WERI-Rb-1 (cell line): ENCODE data around the gene NCAN.

Source experiments
- DNase-seq: peaks from one replicate; pipeline ENCODE4 v3.0.0-alpha.2; 2020
- H3K27ac ChIP-seq: fragments of 250-450 bp; sonication (Bioruptor Pico); 2 replicates; pipeline ENCODE4 v1.5.1; 2020; ENCODE audit warnings: mild to moderate bottlenecking, moderate library complexity
- H3K27me3 ChIP-seq: fragments of 250-450 bp; sonication (Bioruptor Pico); 2 replicates; pipeline ENCODE4 v1.5.1; 2021; ENCODE audit warnings: mild to moderate bottlenecking, low read depth, moderate library complexity; ENCODE audit not compliant: insufficient read depth, severe bottlenecking
- H3K36me3 ChIP-seq: fragments of 250-450 bp; sonication (Bioruptor Pico); 2 replicates; pipeline ENCODE4 v1.5.1; 2020; ENCODE audit warnings: mild to moderate bottlenecking, moderate library complexity
- H3K4me3 ChIP-seq: 2 replicates; pipeline ENCODE4 v1.5.1; 2011; ENCODE audit warnings: low read depth, mild to moderate bottlenecking, control low read depth, low read length
- H3K9me3 ChIP-seq: fragments of 250-450 bp; sonication (Bioruptor Pico); 2 replicates; pipeline ENCODE4 v1.5.1; 2021; ENCODE audit warnings: mild to moderate bottlenecking, moderate library complexity; ENCODE audit not compliant: severe bottlenecking
- TF ChIP-seq, protein P1 (sequence below): IDR thresholded peaks from 2 replicates; pipeline ENCODE4 v1.5.1; 2011; ENCODE audit warnings: low read depth, mild to moderate bottlenecking, control low read depth, inconsistent platforms, low read length

NCAN gene

DNA sequence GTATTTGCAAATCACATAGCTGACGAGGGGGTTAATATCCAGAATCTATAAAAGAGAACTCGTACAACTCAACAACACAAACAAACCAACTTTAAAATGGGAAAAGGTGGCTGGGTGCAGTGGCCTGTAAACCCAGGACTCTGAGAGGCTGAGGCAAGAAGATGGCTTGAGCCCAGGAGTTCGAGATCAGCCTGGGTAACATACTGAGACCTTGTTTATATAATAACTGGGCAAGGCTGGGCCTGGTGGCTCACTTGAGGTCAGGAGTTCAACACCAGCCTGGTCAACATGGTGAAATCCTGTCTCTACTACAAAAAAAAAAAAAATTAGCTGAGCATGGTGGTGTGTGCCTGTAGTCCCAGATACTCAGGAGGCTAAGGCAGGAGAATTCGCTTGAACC, 83.2 kb downstream of the NCAN start:
- H3K4me3 ChIP-seq = no peak overlapping the region
- TF ChIP-seq, protein P1, sequence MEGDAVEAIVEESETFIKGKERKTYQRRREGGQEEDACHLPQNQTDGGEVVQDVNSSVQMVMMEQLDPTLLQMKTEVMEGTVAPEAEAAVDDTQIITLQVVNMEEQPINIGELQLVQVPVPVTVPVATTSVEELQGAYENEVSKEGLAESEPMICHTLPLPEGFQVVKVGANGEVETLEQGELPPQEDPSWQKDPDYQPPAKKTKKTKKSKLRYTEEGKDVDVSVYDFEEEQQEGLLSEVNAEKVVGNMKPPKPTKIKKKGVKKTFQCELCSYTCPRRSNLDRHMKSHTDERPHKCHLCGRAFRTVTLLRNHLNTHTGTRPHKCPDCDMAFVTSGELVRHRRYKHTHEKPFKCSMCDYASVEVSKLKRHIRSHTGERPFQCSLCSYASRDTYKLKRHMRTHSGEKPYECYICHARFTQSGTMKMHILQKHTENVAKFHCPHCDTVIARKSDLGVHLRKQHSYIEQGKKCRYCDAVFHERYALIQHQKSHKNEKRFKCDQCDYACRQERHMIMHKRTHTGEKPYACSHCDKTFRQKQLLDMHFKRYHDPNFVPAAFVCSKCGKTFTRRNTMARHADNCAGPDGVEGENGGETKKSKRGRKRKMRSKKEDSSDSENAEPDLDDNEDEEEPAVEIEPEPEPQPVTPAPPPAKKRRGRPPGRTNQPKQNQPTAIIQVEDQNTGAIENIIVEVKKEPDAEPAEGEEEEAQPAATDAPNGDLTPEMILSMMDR = no peak
- no peaks in the 10 kb centered on the region for H3K27me3 ChIP-seq
- DNase-seq = no peak
- peaks cover 71% of the 10 kb centered on the region for H3K36me3 ChIP-seq
- no peak overlapping the region for H3K27ac ChIP-seq
- peaks cover 5% of the 10 kb centered on the region for H3K9me3 ChIP-seq

DNA sequence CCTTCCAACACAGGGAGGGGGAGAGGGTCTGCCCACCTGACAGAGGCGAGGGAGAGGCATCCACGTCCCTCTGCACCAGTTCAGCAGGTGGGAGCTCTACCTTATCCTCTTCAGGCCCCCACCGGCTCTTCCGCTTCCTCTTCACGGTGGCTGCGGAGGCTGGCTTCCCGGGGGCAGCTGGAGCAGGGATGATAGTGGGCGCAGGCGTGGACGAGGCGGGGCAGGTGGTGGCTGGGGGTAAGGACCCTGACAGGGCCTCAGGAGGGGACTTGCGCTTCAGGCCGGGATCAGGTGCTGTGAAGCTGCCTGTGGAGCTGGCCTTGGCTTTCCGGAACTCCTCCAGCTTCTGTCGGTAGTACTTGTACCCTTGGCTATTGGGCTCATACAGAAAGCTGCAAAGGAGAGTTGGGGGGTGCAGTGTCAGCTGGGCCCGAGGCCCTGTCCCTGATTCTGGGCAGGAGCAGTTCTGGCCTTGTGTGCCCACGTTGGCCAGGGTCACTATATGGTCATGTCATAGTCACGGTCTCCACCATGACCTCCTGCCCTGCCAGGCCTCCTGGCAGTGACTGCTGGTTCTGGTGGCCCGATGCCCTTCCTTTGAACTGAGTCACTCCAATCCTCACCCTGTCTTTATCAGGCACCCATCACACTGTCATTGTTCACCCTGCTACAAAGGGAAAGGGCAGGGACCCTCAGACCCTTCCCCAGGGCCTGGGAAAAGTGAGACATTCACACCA, 85.4 kb downstream of the NCAN start:
- Histone ChIP-seq H3K27me3 (no peaks in the 10 kb centered on the region), H3K36me3 (peaks cover 82% of the 10 kb centered on the region), H3K4me3 (no peak overlapping the region), H3K9me3 (peaks cover 5% of the 10 kb centered on the region), H3K27ac (peak overlapping the region; percentile 68)
- no peak for DNase-seq
- TF ChIP-seq, protein P1 = no peak

DNA sequence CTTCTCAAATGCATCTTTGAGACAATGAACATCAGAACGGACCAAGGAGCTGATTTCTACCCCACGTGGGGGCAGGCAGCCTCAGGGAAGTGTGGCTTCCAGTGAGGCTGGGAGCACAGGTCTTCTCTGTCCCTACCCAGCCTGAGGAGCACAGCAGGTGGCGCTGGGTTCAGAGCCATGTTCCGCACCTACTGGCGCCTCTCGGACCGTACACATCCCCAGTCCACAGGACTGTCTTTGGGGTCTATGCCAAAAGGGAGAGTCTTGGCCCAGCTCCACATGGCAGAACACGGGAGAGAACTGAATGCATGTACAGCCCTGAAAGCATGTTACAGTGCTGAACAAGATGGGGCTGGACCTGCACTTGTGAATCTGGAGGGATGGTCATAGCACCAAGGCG, 86.0 kb downstream of the NCAN start:
- H3K27ac ChIP-seq = peak overlapping the region; percentile 68
- DNase-seq = no peak
- H3K36me3 ChIP-seq = peaks cover 78% of the 10 kb centered on the region
- H3K27me3 ChIP-seq = no peaks in the 10 kb centered on the region
- H3K9me3 ChIP-seq = peaks cover 5% of the 10 kb centered on the region
- H3K4me3 ChIP-seq = no peak overlapping the region
- TF ChIP-seq, protein P1 = 0 out of 2 replicates have a peak, but pooled peaks have one; percentile 8

DNA sequence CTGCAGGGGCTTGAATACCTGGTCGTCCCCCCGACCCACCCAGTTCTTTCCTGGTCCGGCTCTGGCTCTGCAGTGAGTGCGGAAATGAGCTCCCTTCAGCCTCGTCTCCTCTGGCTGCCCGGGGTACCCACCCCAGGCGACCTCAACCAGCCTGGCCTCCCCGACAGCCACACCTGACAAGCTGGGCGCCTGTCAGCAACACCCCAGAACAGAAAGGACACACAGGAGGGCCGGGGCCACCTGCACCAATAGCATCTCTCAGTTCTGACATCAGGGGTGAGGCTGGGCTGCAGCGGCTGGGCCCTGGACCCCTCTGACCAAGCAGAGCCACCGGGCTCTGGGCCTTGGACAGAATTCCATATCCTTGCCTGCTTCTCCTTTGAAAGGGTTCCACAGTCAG, 88.9 kb downstream of the NCAN start:
- Histone ChIP-seq H3K36me3 (peaks cover 81% of the 10 kb centered on the region), H3K27ac (no peak overlapping the region), H3K4me3 (no peak overlapping the region), H3K27me3 (no peaks in the 10 kb centered on the region), H3K9me3 (no peaks in the 10 kb centered on the region)
- DNase-seq = no peak
- TF ChIP-seq, protein P1 = no peak
